ENCODE measurements around the gene HS6ST3. TPM values are rescaled to one million over a fixed set of nuclear protein-coding genes. Genes with fewer than 3 reads are reported as not detected.

HS6ST3 gene
- total RNA-seq (2016; rRNA removed; fragmentation: Illumina TruSeq; extraction: Trizol), result not detected in 2 replicates
- not detected in 2 replicates for total RNA-seq (2016; cell fraction: cytosol; rRNA removed; fragmentation: Illumina TruSeq; extraction: Trizol; ENCODE audit: low read depth)
- total RNA-seq (2016; cell fraction: insoluble cytoplasmic fraction; rRNA removed; fragmentation: Illumina TruSeq; extraction: Trizol), result not detected in 2 replicates
- total RNA-seq (2016; cell fraction: membrane; rRNA removed; fragmentation: Illumina TruSeq; extraction: Trizol), result not detected in 2 replicates
- total RNA-seq (2016; cell fraction: nucleus; rRNA removed; fragmentation: Illumina TruSeq; extraction: Trizol), result not detected in 2 replicates
- polyA plus RNA-seq (2011; rRNA removed), result not detected in 2 replicates
- not detected in 2 replicates for polyA plus RNA-seq (2011; cell fraction: cytosol; rRNA removed)
- not detected in 2 replicates for polyA plus RNA-seq (2011; cell fraction: nucleus; rRNA removed)
- not detected in 2 replicates for polyA plus RNA-seq (2012)
- not detected in 2 replicates for polyA plus RNA-seq (2016; cell fraction: cytosol; fragmentation: Illumina TruSeq; extraction: Trizol; ENCODE audit: low read depth)
- not detected in 2 replicates for polyA plus RNA-seq (2016; cell fraction: insoluble cytoplasmic fraction; fragmentation: Illumina TruSeq; extraction: Trizol; ENCODE audit: low read depth)
- not detected in 2 replicates for polyA plus RNA-seq (2016; cell fraction: membrane; fragmentation: Illumina TruSeq; extraction: Trizol; ENCODE audit: low read depth)
- polyA plus RNA-seq (2016; cell fraction: nucleus; fragmentation: Illumina TruSeq; extraction: Trizol; ENCODE audit: insufficient read depth, low read depth), result not detected in 2 replicates
- polyA minus RNA-seq (2011; rRNA and poly(A)+ RNA removed; ENCODE audit: low replicate concordance), result not detected in 2 replicates
- polyA minus RNA-seq (2011; cell fraction: cytosol; rRNA and poly(A)+ RNA removed), result not detected in 2 replicates
- polyA minus RNA-seq (2011; cell fraction: nucleus; rRNA and poly(A)+ RNA removed), result not detected in 2 replicates
- percentile 1 among the genes with signal in this experiment for Bru-seq, nascent RNA
- BruChase-seq, experiment 1, labeled RNA remaining after a 6-hour chase, result percentile 3 among the genes with signal in this experiment
- percentile 3 among the genes with signal in this experiment for BruChase-seq, experiment 2, labeled RNA remaining after a 2-hour chase
- long read RNA-seq, experiment 1, result 0 reads
- long read RNA-seq, experiment 2, result 0 reads

DNA sequence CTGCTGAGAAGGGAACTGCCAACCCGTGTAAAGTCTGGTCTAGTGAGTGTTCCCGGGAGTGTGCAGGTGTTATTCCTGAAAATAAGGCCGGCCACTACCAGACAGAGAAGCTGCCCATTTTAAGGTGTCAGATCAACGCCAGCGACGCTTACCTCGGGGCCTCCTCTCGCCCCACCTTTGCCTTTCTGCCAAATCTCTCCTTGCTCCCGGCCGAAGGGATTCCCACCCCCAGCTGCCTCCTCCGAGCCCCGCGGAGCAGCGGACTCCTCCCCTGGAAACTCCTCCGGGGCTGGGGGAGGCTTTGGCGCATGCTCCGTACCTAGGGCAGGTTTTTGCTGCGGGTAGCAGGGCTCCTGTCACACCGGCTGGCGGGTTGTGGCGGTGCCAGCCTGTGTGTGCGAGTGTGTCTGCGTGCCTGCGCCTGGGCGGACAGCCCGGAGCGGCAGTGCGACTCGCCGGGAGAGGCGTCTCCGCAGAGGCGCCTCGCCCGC, at the start of gene HS6ST3:
HS6ST3 (plus strand) TSS at position 359 of the 491 bp plus-strand sequence.
- H3K4me3 ChIP-seq (replicated peaks in 1 of 3; ENCODE audit: insufficient read depth in 1 of 3, low read depth in 2 of 3, low read length in 3 of 3), result peak within 1 kb of the TSS; percentile 54 to 74 (median 59)
- no peak for FAIRE-seq
- no peaks in the 10 kb centered on the region for H3K36me3 ChIP-seq (replicated peaks in 1 of 2; ENCODE audit: control insufficient read depth in 1 of 2, insufficient read depth in 2 of 2, low read length in 2 of 2)
- H3K4me2 ChIP-seq (ENCODE audit: low read depth, low read length), result peak within 1 kb of the TSS; percentile 80
- 0 out of 2 replicates have a peak, but pooled peaks cover 6% of the 10 kb centered on the region for H3K4me1 ChIP-seq (ENCODE audit: insufficient read depth, low read length)
- H3K9ac ChIP-seq (ENCODE audit: insufficient read depth, low read depth, low read length), result no peak within 1 kb of the TSS
- peaks cover 6 to 36% of the 10 kb centered on the region in 2 experiments for H3K27me3 ChIP-seq (ENCODE audit: control insufficient read depth in 1 of 2, insufficient read depth in 2 of 2, low read length in 2 of 2)
- no peak for DNase-seq (ENCODE audit: low spot score)
- in situ Hi-C loops (cut with HindIII; ENCODE audit: extremely low pct_ligation_motif_present, low pct_unique_long_range_greater_than_20kb), result no loop called here
- no peaks in the 10 kb centered on the region for H3K79me2 ChIP-seq (ENCODE audit: insufficient read depth, low read length)
- no peaks in the 10 kb centered on the region for H3K9me3 ChIP-seq (ENCODE audit: low read length)
- no peak within 1 kb of the TSS for H2AFZ ChIP-seq (ENCODE audit: low read length)
- 11% methylated on average over 7 of the region's 35 CpGs for WGBS (ENCODE audit: low lambda C conversion rate)
- H4K20me1 ChIP-seq (ENCODE audit: insufficient read depth, low read length), result no peaks in the 10 kb centered on the region
- ChIA-PET POLR2A (no interaction called here), CTCF (ENCODE audit: low intra/inter-chr PET ratio, low total read pairs) (no interaction called here)
- intact Hi-C loops (cut with micrococcal nuclease; ENCODE audit: unreplicated experiment), result no loop called here
- BruUV-seq (replicated peaks), result no TSS peak
- peak; percentile 79 for ATAC-seq
- no peak within 1 kb of the TSS for H3K27ac ChIP-seq (ENCODE audit: extremely low read length, insufficient read depth, low read length)
- no peak for TF ChIP-seq ZNF260 (CRISPR knock-in tag; IDR thresholded peaks at IDR 0.05; ENCODE audit: borderline replicate concordance, low read depth)
- TF ChIP-seq, protein P1, sequence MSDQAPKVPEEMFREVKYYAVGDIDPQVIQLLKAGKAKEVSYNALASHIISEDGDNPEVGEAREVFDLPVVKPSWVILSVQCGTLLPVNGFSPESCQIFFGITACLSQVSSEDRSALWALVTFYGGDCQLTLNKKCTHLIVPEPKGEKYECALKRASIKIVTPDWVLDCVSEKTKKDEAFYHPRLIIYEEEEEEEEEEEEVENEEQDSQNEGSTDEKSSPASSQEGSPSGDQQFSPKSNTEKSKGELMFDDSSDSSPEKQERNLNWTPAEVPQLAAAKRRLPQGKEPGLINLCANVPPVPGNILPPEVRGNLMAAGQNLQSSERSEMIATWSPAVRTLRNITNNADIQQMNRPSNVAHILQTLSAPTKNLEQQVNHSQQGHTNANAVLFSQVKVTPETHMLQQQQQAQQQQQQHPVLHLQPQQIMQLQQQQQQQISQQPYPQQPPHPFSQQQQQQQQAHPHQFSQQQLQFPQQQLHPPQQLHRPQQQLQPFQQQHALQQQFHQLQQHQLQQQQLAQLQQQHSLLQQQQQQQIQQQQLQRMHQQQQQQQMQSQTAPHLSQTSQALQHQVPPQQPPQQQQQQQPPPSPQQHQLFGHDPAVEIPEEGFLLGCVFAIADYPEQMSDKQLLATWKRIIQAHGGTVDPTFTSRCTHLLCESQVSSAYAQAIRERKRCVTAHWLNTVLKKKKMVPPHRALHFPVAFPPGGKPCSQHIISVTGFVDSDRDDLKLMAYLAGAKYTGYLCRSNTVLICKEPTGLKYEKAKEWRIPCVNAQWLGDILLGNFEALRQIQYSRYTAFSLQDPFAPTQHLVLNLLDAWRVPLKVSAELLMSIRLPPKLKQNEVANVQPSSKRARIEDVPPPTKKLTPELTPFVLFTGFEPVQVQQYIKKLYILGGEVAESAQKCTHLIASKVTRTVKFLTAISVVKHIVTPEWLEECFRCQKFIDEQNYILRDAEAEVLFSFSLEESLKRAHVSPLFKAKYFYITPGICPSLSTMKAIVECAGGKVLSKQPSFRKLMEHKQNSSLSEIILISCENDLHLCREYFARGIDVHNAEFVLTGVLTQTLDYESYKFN (CRISPR knock-in tag; conservative IDR thresholded peaks at IDR 0.05), result no peak
- peak; percentile 45; the same call in 1 of the 2 replicates for TF ChIP-seq MTF2 (CRISPR knock-in tag; IDR thresholded peaks at IDR 0.05; ENCODE audit: borderline replicate concordance)
- TF ChIP-seq, protein P2, sequence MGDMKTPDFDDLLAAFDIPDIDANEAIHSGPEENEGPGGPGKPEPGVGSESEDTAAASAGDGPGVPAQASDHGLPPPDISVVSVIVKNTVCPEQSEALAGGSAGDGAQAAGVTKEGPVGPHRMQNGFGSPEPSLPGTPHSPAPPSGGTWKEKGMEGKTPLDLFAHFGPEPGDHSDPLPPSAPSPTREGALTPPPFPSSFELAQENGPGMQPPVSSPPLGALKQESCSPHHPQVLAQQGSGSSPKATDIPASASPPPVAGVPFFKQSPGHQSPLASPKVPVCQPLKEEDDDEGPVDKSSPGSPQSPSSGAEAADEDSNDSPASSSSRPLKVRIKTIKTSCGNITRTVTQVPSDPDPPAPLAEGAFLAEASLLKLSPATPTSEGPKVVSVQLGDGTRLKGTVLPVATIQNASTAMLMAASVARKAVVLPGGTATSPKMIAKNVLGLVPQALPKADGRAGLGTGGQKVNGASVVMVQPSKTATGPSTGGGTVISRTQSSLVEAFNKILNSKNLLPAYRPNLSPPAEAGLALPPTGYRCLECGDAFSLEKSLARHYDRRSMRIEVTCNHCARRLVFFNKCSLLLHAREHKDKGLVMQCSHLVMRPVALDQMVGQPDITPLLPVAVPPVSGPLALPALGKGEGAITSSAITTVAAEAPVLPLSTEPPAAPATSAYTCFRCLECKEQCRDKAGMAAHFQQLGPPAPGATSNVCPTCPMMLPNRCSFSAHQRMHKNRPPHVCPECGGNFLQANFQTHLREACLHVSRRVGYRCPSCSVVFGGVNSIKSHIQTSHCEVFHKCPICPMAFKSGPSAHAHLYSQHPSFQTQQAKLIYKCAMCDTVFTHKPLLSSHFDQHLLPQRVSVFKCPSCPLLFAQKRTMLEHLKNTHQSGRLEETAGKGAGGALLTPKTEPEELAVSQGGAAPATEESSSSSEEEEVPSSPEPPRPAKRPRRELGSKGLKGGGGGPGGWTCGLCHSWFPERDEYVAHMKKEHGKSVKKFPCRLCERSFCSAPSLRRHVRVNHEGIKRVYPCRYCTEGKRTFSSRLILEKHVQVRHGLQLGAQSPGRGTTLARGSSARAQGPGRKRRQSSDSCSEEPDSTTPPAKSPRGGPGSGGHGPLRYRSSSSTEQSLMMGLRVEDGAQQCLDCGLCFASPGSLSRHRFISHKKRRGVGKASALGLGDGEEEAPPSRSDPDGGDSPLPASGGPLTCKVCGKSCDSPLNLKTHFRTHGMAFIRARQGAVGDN (CRISPR knock-in tag; IDR thresholded peaks at IDR 0.05), result peak; percentile 42; the same call in 1 of the 2 replicates
- TF ChIP-seq, protein P3, sequence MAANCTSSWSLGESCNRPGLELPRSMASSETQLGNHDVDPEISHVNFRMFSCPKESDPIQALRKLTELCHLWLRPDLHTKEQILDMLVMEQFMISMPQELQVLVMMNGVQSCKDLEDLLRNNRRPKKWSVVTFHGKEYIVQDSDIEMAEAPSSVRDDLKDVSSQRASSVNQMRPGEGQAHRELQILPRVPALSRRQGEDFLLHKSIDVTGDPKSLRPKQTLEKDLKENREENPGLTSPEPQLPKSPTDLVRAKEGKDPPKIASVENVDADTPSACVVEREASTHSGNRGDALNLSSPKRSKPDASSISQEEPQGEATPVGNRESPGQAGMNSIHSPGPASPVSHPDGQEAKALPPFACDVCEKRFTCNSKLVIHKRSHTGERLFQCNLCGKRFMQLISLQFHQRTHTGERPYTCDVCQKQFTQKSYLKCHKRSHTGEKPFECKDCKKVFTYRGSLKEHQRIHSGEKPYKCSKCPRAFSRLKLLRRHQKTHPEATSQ (CRISPR knock-in tag; IDR thresholded peaks at IDR 0.05; ENCODE audit: borderline replicate concordance), result no peak
- TF ChIP-seq EZH2 (conservative IDR thresholded peaks at IDR 0.05; ENCODE audit: low read depth, low read length), result peak; percentile 63; the same call in 1 of the 2 replicates
- peak; percentile 30 for TF ChIP-seq HNRNPLL (IDR thresholded peaks at IDR 0.05; ENCODE audit: low read depth, low read length, poor library complexity, severe bottlenecking)
- no peak for TF ChIP-seq NFRKB (IDR thresholded peaks at IDR 0.05)
